GM19455 (cell line): ENCODE results near the gene CLCN1.
A peak's percentile ranks its signal among the peaks of the same experiment; 100 is the strongest.

ENCODE experiments used
- ATAC-seq: cut with Tn5 transposase; IDR thresholded peaks from one replicate; pipeline ENCODE4 v1.9.1; 2021; ENCODE audit not compliant: unreplicated experiment

The CLCN1 gene

DNA sequence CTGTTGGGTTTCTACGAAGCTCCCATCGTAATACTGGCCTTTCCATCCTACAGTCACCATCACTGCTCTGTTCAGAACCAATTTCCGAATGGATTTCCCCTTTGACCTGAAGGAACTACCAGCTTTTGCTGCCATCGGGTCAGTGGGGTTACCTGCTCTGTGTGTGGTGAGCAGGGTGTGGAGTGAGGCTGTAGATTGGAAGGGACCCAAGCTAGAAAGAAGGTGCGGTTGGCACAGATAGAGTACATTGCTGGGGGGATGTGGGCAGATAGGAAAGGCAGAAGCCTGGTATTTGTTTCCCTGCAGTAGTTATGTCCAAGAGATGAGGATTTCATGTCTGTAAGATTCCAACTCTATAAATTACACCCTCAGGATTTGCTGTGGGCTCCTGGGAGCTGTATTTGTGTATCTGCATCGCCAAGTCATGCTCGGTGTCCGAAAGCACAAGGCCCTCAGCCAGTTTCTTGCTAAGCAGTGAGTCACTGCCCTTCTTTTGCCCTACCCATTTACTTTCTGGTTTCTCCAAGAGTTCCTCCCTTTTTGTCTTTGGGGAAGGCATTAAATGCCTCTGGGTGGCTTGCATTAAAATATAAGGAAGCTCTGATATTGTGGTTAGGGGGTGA lies 15.4 kb downstream of the CLCN1 start:
- no peak for ATAC-seq

DNA sequence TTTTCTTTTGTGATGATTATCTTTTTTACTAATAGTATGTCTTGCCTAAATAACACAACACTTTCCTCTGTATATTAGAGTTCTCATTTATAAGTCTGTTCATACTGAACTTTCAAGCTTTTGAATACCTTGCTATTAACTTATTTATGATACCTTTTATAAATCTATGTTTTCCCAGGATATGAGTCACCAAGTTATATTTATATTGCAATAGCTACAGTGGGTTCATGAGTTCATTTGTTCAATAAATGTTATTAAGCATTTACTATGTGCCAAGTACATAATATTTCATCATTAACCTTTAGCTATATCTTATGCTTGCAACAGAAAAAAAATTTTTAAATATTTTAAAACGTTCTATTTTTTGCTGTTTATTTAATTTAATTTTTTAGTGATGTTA lies 18.3 kb downstream of the CLCN1 start:
- ATAC-seq: no peak

DNA sequence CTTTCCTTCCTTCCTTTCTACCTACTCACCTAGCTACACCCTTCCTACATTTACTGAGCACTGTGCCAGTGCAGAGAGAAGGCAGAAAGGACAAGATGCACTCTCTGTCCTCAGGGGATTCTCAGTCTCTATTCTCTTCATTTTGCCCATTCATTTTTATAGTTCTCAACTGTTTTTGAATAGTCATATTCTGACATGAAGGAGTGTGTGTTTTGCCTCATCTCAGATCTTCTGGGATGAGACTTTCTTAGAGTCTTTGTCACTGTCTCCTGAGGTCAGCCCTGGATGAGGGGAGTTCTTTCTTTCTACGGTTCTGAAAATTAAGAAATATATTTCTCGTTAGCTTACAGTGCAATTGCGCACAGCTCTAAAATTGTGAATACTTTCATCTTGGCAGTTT lies 21.3 kb downstream of the CLCN1 start:
- ATAC-seq: no peak

DNA sequence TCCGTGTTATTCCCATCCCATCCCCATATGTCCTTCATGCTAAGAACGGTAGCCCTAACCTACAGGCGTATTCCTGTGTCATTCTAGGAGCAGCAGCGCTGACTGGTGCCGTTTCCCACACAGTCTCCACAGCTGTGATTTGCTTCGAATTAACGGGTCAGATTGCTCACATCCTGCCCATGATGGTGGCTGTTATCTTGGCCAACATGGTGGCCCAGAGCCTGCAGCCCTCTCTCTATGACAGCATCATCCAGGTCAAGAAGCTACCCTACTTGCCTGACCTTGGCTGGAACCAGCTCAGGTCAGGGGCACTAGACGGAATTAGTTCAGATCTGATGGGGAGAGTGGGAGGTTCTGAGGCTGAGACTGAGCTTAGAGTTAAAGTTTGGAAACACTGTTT lies 25.9 kb downstream of the CLCN1 start:
- no peak for ATAC-seq

DNA sequence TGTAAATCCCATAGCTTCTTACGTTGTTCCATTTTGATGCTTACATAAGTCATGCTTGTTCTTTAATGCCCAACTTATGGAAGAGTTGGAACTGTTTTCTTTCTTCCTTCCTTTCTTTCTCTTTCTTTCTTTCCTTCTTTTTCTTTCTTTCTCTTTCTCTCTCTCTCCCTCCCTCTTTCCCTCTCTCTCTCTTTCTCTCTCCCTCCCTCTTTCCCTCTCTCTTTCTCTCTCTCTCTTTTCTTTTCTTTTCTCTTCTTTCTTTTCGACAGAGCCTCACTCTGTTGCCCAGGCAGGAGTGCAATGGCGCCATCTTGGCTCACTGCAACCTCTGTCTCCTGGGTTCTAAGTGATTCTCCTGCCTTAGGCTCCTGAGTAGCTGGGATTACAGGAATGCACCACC lies 27.7 kb downstream of the CLCN1 start:
- no peak for ATAC-seq

DNA sequence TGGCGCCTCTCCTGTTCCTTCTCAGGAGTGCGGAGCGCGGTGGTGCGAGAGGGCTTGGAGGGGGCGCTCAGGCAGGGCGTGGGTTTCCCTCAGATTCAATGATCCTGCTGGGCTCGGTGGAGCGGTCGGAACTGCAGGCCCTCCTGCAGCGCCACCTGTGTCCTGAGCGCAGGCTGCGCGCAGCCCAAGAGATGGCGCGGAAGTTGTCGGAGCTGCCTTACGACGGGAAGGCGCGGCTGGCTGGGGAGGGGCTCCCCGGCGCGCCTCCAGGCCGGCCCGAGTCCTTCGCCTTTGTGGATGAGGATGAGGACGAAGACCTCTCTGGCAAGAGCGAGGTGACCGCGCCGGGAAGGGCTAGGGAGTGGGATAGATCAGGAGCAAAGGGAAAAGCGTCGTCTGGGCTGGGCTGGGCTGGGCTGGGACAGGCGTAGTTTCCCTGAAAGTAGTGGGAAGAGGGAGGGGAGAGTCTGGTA lies 29.6 kb downstream of the CLCN1 start:
- ATAC-seq: peak; percentile 73

DNA sequence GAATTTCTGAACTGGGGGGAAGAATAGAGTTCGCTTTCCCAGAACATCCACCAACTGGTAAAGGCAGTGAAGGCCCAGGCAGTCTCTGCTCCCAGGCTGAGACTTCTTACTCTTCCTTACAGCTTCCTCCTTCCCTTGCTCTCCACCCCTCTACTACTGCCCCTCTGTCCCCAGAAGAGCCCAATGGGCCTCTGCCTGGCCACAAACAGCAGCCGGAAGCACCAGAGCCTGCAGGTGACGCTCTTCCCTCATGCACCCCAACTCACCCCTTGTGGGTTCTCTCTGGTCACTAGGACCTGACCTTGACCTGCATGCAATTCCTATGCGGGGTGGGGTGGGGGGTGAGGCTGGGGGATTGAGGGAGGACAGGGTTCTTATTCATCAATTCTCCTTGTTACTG lies 30.1 kb downstream of the CLCN1 start:
- ATAC-seq: no peak

DNA sequence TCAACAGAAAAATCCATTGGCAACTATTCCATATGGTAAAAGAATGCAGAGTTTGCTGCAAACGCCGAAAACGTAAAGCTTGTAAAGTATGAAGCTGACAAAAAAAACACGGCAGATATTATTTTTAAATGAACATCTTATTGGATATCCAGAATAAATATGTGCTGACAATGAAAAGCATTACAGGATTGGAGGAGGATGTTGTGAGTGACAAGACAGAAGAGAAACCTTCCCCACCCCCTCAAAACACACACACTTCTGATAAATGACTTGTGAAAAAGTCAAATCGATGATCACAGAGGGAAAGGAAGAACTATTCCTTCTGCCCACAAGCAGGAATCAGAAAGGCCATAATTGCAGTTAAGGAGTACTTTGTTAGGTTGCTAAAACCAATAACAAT lies 32.0 kb downstream of the CLCN1 start:
- ATAC-seq: no peak

DNA sequence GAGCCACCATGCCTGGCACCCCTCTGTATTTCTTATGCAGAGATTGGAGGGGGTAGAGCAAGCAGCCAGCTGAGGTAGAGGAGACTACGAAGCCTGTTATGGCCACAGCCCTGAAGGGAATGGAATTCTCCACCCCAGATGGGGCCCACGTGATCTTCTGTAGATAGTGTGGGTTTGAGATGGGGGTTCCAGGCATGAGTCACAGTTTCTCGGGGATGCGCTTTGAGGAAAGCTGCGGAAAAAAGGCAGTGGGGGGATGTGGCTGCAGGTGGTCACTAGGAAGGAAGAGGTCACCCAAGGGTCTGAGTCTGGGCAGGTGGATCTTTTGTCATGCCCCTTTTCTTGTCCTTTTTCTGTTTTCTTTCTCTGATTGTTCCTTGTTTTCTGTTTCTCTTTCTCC lies 35.1 kb downstream of the CLCN1 start:
- no peak for ATAC-seq

DNA sequence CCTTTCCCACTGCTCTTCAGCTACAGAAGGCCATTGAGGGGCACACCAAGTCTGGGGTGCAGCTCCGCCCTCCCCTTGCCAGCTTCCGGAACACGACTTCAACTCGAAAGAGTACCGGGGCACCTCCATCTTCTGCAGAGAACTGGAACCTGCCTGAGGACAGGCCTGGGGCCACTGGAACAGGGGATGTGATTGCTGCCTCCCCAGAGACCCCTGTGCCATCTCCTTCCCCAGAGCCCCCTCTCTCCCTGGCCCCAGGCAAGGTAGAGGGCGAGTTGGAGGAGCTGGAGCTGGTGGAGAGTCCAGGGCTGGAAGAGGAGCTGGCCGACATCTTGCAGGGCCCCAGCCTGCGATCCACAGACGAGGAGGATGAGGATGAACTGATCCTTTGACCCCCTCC lies 35.7 kb downstream of the CLCN1 start:
- ATAC-seq: no peak

DNA sequence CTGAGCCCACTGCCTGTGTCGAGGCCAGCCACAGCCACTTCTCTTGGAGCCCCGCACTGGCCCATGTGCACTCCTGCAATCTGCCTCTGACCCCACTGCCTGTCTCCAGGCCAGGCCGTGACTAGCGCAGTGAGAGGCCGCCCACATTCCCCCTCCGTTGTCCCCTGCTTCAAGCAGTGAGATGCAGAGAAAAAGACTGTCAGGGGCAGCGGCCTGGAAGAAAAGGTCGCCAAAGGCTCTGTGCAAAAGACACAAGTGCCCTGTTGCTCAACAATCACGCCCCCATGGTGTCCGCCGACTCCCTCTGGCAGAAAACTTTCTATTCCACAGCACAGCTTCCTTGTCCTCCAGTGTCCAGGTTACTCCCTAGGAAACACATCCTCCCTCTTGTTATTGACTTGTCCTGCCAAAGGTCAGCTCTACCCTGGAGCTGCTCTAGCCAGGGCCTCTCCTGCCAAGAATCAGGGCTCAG lies 36.7 kb downstream of the CLCN1 start:
- ATAC-seq: no peak

DNA sequence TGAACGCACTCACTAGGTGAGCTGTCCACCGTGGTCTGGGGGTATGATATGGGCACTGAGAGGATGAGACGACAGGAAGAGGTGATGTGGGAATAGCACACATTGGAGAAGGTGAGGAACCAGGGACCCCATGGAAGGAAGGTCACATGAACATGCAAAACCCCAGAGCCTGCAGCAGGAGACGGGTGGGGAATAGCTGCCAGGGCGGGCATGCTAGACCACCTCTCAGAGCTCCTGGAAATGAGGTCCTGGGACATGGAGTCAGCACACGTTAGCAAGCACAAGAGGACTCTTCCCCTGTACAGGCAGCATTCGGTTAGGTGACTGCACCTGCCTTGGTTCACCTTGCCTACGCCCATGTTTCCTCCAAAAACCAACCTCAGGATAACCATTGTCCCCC lies 38.5 kb downstream of the CLCN1 start:
- ATAC-seq: no peak

DNA sequence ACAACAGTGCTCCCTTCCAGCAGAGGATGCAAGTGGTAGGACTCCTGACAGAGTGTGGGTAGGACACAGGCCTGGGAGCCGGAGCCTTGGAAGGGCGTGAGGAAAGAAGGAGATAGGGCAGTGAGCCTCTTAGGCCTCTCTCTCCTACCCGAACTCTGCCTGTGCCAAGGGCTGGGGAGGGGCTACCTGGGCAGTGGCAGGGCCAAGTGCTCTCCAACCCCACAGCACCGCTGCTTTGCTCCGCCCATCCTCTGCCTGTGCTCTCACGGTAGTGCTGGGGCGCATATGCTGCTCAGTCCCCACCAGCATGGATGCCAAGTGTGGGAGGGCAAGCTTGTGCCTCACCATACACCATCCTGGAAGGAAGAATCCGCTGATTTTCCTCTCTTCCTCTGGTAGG lies 39.1 kb downstream of the CLCN1 start:
- ATAC-seq: no peak

DNA sequence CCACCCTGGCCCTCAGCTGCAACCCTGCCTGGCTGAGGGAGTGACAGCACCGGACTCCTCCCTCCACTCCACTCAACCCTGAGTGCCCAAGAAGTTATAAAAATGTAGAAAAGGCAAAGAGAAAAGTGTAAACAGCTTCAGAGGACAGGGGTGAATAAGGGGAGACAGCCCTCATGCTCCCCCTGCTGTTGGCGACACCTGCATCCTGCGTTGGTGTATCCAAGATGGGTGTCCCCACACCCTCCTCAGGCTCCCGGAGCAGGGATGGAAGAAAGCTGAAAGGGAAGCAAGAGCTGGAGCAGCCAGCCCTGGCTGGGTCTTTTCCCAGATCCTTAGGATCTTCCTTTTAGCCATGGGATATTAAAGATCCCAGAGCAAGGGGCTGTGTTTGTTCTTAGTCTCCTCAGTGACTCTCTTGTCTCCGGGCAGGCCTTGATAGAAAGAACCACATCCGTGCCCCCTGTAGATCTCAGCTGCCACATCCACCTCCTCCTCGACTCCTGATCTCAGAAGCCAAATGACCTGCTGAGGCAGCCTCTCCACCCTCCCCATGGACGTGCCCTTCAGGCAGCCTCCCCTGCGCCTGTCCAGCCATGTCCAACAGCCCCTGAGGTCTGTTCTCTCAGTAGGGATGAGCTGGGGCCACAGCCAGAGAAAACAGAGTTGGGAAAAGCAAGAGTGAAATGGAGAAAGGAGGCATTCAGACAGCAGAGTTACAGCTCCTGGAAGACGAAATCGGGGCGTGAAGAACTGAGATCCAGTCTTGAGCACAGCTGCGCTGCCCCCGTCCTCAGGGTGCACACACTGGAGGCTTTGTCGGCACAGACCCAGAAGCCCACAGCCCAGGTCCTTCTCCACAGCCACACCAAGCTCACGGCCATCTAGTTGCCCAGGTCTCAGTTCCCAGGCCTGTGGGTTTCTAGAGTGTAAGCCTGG lies 39.8 kb downstream of the CLCN1 start:
- ATAC-seq: no peak

DNA sequence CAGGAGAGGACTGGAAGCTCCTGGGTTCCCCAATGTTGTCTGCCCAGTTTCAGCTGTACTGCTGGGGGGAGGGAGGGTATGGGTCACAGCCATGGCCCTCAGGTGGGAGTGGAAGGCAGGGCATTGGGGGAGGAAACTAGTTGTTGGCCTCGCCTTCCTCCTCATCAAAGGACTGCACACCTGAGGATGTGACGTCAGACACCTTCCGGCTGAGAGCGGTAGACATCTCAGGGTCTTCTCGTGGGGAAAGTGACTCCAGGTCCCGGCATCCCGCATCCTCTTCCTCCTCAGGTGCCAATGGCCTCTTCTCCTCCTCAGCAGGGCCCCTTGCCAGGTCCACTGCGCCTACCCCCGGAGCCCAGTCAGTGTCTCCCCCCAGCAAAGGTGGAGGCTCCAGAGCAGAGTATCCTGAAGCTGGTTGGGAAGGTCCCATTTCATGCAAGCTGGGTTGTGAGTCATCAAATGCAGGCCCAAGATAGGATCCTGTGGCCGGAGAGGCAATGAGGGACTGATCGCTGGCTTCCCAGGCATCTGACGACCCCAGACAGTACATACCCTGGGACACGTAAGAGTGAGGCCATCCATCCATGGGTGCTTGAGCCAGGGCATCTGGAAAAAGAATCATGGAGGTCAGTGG lies 40.6 kb downstream of the CLCN1 start:
- ATAC-seq: no peak

DNA sequence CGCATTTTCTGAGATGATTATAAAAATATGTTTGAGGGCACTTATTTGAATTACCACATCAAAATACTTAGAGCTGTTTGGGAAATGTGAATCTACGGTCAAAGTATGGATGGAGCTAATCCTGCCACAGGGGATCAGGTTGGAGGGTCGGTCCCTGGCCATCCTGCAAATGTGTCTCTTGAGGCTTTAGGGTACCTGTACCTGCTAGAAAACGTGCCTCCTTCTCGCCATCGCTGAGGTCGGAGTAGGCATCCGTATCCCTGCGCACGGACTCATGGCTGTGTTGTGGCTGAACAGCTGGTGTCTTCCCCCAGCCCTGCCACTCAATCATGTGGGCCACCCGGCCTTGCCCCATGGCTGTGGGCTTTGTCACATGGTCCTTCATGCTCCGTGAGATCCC lies 42.7 kb downstream of the CLCN1 start:
- no peak for ATAC-seq

DNA sequence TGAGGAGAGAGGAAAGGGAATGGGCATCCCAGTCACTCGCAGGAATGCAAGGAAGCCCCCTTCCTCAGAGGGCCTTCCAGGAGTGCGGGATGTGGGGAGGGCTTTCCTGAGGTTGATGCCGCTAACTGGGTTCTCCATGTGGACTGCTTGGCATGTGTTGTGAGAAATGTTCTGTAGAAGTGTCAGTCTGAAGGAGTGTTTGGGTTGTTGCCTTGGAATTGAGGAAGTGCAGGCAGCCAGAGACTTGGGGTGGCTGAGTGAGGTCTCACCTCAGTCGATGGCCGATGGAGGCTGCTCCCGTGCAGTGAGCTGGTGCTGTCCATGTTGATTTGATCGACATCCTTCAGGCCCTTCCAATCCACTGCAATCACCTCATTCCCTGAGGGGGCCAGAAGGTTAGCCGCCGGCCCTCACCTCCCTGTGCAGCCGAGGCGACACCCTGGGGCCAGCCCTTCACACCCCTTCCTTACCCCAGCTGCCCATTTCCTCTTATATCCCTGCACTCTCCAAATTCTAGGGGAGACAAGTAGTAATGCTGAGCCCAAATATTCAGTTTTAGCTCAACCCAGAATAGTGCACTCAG lies 44.0 kb downstream of the CLCN1 start:
- ATAC-seq: no peak

DNA sequence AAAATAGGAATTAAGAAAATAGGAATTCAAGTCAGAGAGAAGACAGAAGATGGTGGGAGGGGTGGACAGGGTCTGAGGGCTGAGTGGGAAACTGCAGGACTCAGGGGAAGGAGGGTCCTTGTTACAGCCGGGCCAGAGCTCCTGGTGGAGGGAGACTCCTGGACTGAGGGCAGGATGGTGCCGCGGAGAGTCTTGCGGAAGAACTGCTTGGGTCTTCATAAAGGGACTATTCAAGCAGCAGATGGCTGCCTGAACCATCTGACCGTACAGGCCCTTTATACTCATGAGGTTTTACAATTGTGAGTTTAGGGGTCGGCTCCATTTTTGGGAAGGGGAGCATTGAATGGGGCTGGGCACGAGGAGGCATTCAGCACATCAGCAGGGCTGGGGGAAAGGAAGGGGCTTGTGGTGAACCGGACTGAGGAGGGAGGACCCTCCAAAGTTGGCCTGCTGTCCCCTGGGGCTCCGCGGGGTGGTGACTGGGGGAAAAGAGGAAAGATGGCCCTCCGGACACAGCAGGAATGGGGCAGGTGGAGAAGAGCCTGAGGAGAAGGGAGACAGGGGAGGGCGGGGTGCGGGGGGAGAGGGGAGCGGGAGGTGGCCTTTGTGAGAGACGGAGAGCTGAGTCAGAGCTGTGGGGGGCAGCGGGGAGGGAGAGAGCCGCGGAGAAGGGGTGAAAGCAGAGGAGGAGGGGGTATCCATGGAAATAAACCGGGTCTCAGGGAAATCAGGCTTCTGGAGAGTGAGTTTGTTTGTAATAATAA lies 45.1 kb downstream of the CLCN1 start:
- ATAC-seq: no peak

DNA sequence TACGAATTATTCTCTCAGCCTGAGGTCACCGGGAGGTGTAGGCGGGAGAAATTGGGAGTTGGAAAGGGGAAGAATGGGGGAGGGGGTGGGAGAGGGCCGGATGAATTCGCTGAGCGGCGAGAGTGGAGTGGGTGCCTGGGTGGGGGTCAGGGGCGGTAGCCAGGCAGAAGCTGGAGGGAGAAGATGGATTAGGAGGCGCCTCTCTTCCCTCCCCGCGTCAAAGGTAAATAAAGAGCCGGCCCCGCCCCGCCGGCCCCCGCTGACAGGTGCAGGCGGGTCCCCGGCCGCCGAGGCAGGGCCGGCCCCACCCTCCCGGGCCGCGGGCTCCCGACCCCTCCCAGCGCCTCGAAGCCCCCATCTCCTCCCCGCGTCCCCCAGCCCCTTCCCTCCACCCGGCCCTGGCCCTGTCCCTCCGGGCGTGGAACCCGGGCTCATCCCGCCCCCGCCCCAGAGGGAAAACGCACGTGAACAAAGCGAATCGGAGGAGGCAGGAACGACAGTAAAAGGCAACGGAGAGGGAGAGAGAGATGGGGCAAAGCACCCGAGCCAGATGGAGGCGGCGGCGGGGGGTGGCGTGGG lies 45.7 kb downstream of the CLCN1 start:
- ATAC-seq: no peak
